ENCODE measurements around the gene ASB6. TPM values are rescaled to one million over a fixed set of nuclear protein-coding genes. Genes with fewer than 3 reads are reported as not detected.

ASB6 gene
- total RNA-seq, 2 experiments from 2014 or later, result 19.0 to 21.4 TPM

- Histone ChIP-seq H2AFZ (ENCODE audit: low read length) (no peak overlapping the region), H3K4me1 (ENCODE audit: insufficient read depth, low read length, poor library complexity, severe bottlenecking) (no peaks in the 10 kb centered on the region), H3K4me3 (ENCODE audit: low read depth, low read length, poor library complexity, severe bottlenecking) (no peak overlapping the region), H3K79me2 (ENCODE audit: insufficient read depth, low read depth, low read length) (no peaks in the 10 kb centered on the region), H3K4me2 (ENCODE audit: low read length) (no peak overlapping the region), H3K9me3 (ENCODE audit: low read length) (no peaks in the 10 kb centered on the region), H3K9me2 (ENCODE audit: insufficient read depth, low read length) (no peaks in the 10 kb centered on the region), H3K27ac (ENCODE audit: low read depth, low read length, poor library complexity, severe bottlenecking) (no peak overlapping the region), H4K20me1 (ENCODE audit: insufficient read depth, low read length) (no peaks in the 10 kb centered on the region), H3K36me3 (ENCODE audit: insufficient read depth, low read length) (no peaks in the 10 kb centered on the region)
- no TSS peak for BruUV-seq (replicated peaks)
- TF ChIP-seq, protein P1, sequence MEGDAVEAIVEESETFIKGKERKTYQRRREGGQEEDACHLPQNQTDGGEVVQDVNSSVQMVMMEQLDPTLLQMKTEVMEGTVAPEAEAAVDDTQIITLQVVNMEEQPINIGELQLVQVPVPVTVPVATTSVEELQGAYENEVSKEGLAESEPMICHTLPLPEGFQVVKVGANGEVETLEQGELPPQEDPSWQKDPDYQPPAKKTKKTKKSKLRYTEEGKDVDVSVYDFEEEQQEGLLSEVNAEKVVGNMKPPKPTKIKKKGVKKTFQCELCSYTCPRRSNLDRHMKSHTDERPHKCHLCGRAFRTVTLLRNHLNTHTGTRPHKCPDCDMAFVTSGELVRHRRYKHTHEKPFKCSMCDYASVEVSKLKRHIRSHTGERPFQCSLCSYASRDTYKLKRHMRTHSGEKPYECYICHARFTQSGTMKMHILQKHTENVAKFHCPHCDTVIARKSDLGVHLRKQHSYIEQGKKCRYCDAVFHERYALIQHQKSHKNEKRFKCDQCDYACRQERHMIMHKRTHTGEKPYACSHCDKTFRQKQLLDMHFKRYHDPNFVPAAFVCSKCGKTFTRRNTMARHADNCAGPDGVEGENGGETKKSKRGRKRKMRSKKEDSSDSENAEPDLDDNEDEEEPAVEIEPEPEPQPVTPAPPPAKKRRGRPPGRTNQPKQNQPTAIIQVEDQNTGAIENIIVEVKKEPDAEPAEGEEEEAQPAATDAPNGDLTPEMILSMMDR (conservative IDR thresholded peaks at IDR 0.05; ENCODE audit: low read length), result no peak
- no peak for TF ChIP-seq EZH2phosphoT487 (IDR thresholded peaks at IDR 0.05; ENCODE audit: borderline replicate concordance, low read depth, low read length)
- POLR2A ChIA-PET, result no interaction called here
- DNase-seq (ENCODE audit: low spot score), result no peak
- intact Hi-C loops (cut with micrococcal nuclease; ENCODE audit: unreplicated experiment), result no loop called here
- CTCF ChIA-PET (ENCODE audit: unreplicated experiment), result no interaction called here
Observed at GRCh38 chr9:129649726-129650679, 8.1 kb upstream of the ASB6 start.

GRCh38 chr9:129648764-129649115 lies 6.8 kb upstream of the ASB6 start:
- no peaks in the 10 kb centered on the region for H3K79me2 ChIP-seq (ENCODE audit: insufficient read depth, low read depth, low read length)
- BruUV-seq (replicated peaks), result no TSS peak
- H3K4me1 ChIP-seq (ENCODE audit: insufficient read depth, low read length, poor library complexity, severe bottlenecking), result no peaks in the 10 kb centered on the region
- DNase-seq (ENCODE audit: low spot score), result no peak
- no peaks in the 10 kb centered on the region for H4K20me1 ChIP-seq (ENCODE audit: insufficient read depth, low read length)
- ChIA-PET CTCF (ENCODE audit: unreplicated experiment) (no interaction called here), POLR2A (no interaction called here)
- H3K4me3 ChIP-seq (ENCODE audit: low read depth, low read length, poor library complexity, severe bottlenecking), result no peak overlapping the region
- no peaks in the 10 kb centered on the region for H3K36me3 ChIP-seq (ENCODE audit: insufficient read depth, low read length)
- TF ChIP-seq, protein P1 (conservative IDR thresholded peaks at IDR 0.05; ENCODE audit: low read length), result no peak
- TF ChIP-seq EZH2phosphoT487 (IDR thresholded peaks at IDR 0.05; ENCODE audit: borderline replicate concordance, low read depth, low read length), result no peak
- H3K9me3 ChIP-seq (ENCODE audit: low read length), result no peaks in the 10 kb centered on the region
- intact Hi-C loops (cut with micrococcal nuclease; ENCODE audit: unreplicated experiment), result no loop called here
- no peaks in the 10 kb centered on the region for H3K9me2 ChIP-seq (ENCODE audit: insufficient read depth, low read length)
- H3K4me2 ChIP-seq (ENCODE audit: low read length), result no peak overlapping the region
- no peak overlapping the region for H2AFZ ChIP-seq (ENCODE audit: low read length)
- H3K27ac ChIP-seq (ENCODE audit: low read depth, low read length, poor library complexity, severe bottlenecking), result no peak overlapping the region

GRCh38 chr9:129648092-129648763 lies 6.3 kb upstream of the ASB6 start:
- TF ChIP-seq, protein P1 (conservative IDR thresholded peaks at IDR 0.05; ENCODE audit: low read length), result no peak
- TF ChIP-seq EZH2phosphoT487 (IDR thresholded peaks at IDR 0.05; ENCODE audit: borderline replicate concordance, low read depth, low read length), result no peak
- no peaks in the 10 kb centered on the region for H4K20me1 ChIP-seq (ENCODE audit: insufficient read depth, low read length)
- no peak for DNase-seq (ENCODE audit: low spot score)
- no peaks in the 10 kb centered on the region for H3K9me2 ChIP-seq (ENCODE audit: insufficient read depth, low read length)
- no peaks in the 10 kb centered on the region for H3K4me1 ChIP-seq (ENCODE audit: insufficient read depth, low read length, poor library complexity, severe bottlenecking)
- no peak overlapping the region for H3K27ac ChIP-seq (ENCODE audit: low read depth, low read length, poor library complexity, severe bottlenecking)
- no peaks in the 10 kb centered on the region for H3K9me3 ChIP-seq (ENCODE audit: low read length)
- no peaks in the 10 kb centered on the region for H3K36me3 ChIP-seq (ENCODE audit: insufficient read depth, low read length)
- ChIA-PET CTCF (ENCODE audit: unreplicated experiment) (no interaction called here), POLR2A (no interaction called here)
- no peak overlapping the region for H2AFZ ChIP-seq (ENCODE audit: low read length)
- no peaks in the 10 kb centered on the region for H3K79me2 ChIP-seq (ENCODE audit: insufficient read depth, low read depth, low read length)
- no TSS peak for BruUV-seq (replicated peaks)
- no peak overlapping the region for H3K4me2 ChIP-seq (ENCODE audit: low read length)
- no peak overlapping the region for H3K4me3 ChIP-seq (ENCODE audit: low read depth, low read length, poor library complexity, severe bottlenecking)
- intact Hi-C loops (cut with micrococcal nuclease; ENCODE audit: unreplicated experiment), result no loop called here
